Neuronal stem cell (in vitro differentiated cells): ENCODE measurements around the gene WAC. TPM values are rescaled to one million over a fixed set of nuclear protein-coding genes. Genes with fewer than 3 reads are reported as not detected.

Experiments used
- DNase-seq: peaks from one replicate; pipeline ENCODE4 v3.0.0-alpha.2; 2013; ENCODE audit warnings: low spot score
- H2AFZ ChIP-seq: one replicate; pipeline ENCODE4 v1.6.1; 2013; ENCODE audit warnings: mild to moderate bottlenecking, low read length, inconsistent platforms
- H2AK5ac ChIP-seq: 2 replicates; pipeline ENCODE4 v1.6.1; 2013; ENCODE audit warnings: low read depth, mild to moderate bottlenecking, inconsistent platforms, low read length, moderate library complexity, mixed read lengths
- H2BK120ac ChIP-seq: 2 replicates; pipeline ENCODE4 v1.6.1; 2013; ENCODE audit warnings: low read depth, mild to moderate bottlenecking, inconsistent platforms, low read length, moderate library complexity, mixed read lengths
- H2BK12ac ChIP-seq: one replicate; pipeline ENCODE4 v1.6.1; 2013; ENCODE audit warnings: low read length, inconsistent platforms
- H2BK15ac ChIP-seq: 2 replicates; pipeline ENCODE4 v1.6.1; 2013; ENCODE audit warnings: mild to moderate bottlenecking, low read length, inconsistent platforms, mixed read lengths
- H2BK5ac ChIP-seq: one replicate; pipeline ENCODE4 v1.6.1; 2013; ENCODE audit warnings: inconsistent platforms, mild to moderate bottlenecking, low read length, moderate library complexity
- H3K14ac ChIP-seq: one replicate; pipeline ENCODE4 v1.6.1; 2013; ENCODE audit warnings: low read length, inconsistent platforms
- H3K18ac ChIP-seq: 2 replicates; pipeline ENCODE4 v1.6.1; 2013; ENCODE audit warnings: low read length, inconsistent platforms
- H3K23ac ChIP-seq: 2 replicates; pipeline ENCODE4 v1.6.1; 2013; ENCODE audit warnings: low read depth, mild to moderate bottlenecking, mixed read lengths, low read length, inconsistent platforms; ENCODE audit not compliant: poor library complexity
- H3K27ac ChIP-seq: replicated peaks from 3 replicates; pipeline ENCODE4 v1.5.1; 2013; ENCODE audit warnings: low read length, inconsistent platforms
- H3K27me3 ChIP-seq, 3 experiments: 2 replicates each; pipeline ENCODE4 v1.6.1; 2013; ENCODE audit warnings: low read length in 3 of 3, mild to moderate bottlenecking in 2 of 3, inconsistent platforms in 1 of 3, low read depth in 1 of 3, mixed read lengths in 1 of 3, moderate library complexity in 1 of 3; ENCODE audit not compliant: control insufficient read depth in 3 of 3, insufficient read depth in 3 of 3
- H3K36me3 ChIP-seq, 2 donors: replicated peaks in 1 of 2; 2 replicates each; pipeline ENCODE4 v1.6.1; 2013; ENCODE audit warnings: low read length in 2 of 2; ENCODE audit not compliant: control insufficient read depth in 2 of 2, insufficient read depth in 2 of 2
- H3K4ac ChIP-seq: 2 replicates; pipeline ENCODE4 v1.6.1; 2013; ENCODE audit warnings: inconsistent platforms, mild to moderate bottlenecking, low read length, moderate library complexity
- H3K4me1 ChIP-seq, 2 donors: 1 replicate in 1 of 2; 2 replicates in 1 of 2; pipeline ENCODE4 v1.6.1; 2013; ENCODE audit warnings: low read length in 2 of 2, low read depth in 1 of 2; ENCODE audit not compliant: control insufficient read depth in 2 of 2, insufficient read depth in 1 of 2
- H3K4me2 ChIP-seq: one replicate; pipeline ENCODE4 v1.6.1; 2013; ENCODE audit warnings: mild to moderate bottlenecking, low read length, inconsistent platforms; ENCODE audit not compliant: insufficient read depth, poor library complexity, severe bottlenecking
- H3K4me3 ChIP-seq, 2 donors: 2 replicates each; pipeline ENCODE4 v1.5.1; 2013; ENCODE audit warnings: low read length in 2 of 2, mild to moderate bottlenecking in 2 of 2, inconsistent platforms in 1 of 2, moderate library complexity in 1 of 2
- H3K79me1 ChIP-seq: one replicate; pipeline ENCODE4 v1.6.1; 2013; ENCODE audit warnings: low read depth, mild to moderate bottlenecking, inconsistent platforms, low read length, moderate library complexity
- H3K9ac ChIP-seq: one replicate; pipeline ENCODE4 v1.6.1; 2013; ENCODE audit warnings: mild to moderate bottlenecking, low read depth, low read length, inconsistent platforms; ENCODE audit not compliant: poor library complexity
- H3K9me3 ChIP-seq, 2 donors: replicated peaks in 1 of 2; 2 replicates each; pipeline versions ENCODE3 to v1.6.1; 2013; ENCODE audit warnings: low read length in 2 of 2, mild to moderate bottlenecking in 2 of 2, inconsistent platforms in 1 of 2, low read depth in 1 of 2, mixed read lengths in 1 of 2, moderate library complexity in 1 of 2; ENCODE audit not compliant: control insufficient read depth in 2 of 2, insufficient read depth in 1 of 2
- H4K8ac ChIP-seq: one replicate; pipeline ENCODE4 v1.6.1; 2013; ENCODE audit warnings: low read depth, mild to moderate bottlenecking, inconsistent platforms, low read length, moderate library complexity
- H4K91ac ChIP-seq: one replicate; pipeline ENCODE4 v1.6.1; 2013; ENCODE audit warnings: low read length, low read depth, mild to moderate bottlenecking, inconsistent platforms; ENCODE audit not compliant: poor library complexity
- WGBS, 2 donors: extraction: QIAGEN DNeasy Blood & Tissue Kit; methylation state at CpG; one replicate each; pipeline ENCODE4 v1.1.7; 2013; ENCODE audit warnings: missing lambda C conversion rate in 2 of 2, mixed read lengths in 1 of 2; ENCODE audit not compliant: insufficient read length in 2 of 2, insufficient replicate concordance in 1 of 2; ENCODE audit errors: extremely low coverage in 2 of 2; 5-methylcytosine and 5-hydroxymethylcytosine counted together
- small RNA-seq: library from polyadenylated mRNA; stranded (forward); fragments of <200 nt; extraction: miRNeasy Mini kit (QIAGEN cat#:217004); gene quantifications from one replicate; pipeline ENCODE3, GENCODE V24; 2013; ENCODE audit not compliant: insufficient read depth

Gene WAC

GRCh38 chr10:28668363-28669226 lies 135.7 kb downstream of the WAC start:
- no peak overlapping the region for H3K27ac ChIP-seq
- peaks cover 3 to 69% (median 35%) of the 10 kb centered on the region in 3 experiments for H3K27me3 ChIP-seq
- whole genome bisulfite sequencing, 2 donors, result no CpG with 5 or more reads among the region's 59 CpGs

GRCh38 chr10:28669227-28670173 lies 136.6 kb downstream of the WAC start:
- no peak overlapping the region for H2BK12ac ChIP-seq
- peak overlapping the region; percentile 77 for H2AFZ ChIP-seq
- no peak overlapping the region for H3K4me3 ChIP-seq
- no peak overlapping the region for H3K23ac ChIP-seq
- no peak overlapping the region for H2BK120ac ChIP-seq
- no peak overlapping the region for H3K18ac ChIP-seq
- no peaks in the 10 kb centered on the region for H3K79me1 ChIP-seq
- no peak overlapping the region for H3K4ac ChIP-seq
- peaks cover 4 to 5% of the 10 kb centered on the region in 2 donors for H3K9me3 ChIP-seq
- no peak overlapping the region for H3K14ac ChIP-seq
- peak overlapping the region; percentile 92 for H3K4me2 ChIP-seq
- no peak overlapping the region for H4K8ac ChIP-seq
- H3K9ac ChIP-seq, result no peak overlapping the region
- H3K27ac ChIP-seq, result no peak overlapping the region
- H3K4me1 ChIP-seq, result peaks cover 0 to 2% of the 10 kb centered on the region in 2 donors
- H4K91ac ChIP-seq, result no peak overlapping the region
- H2BK15ac ChIP-seq, result no peak overlapping the region
- no peaks in the 10 kb centered on the region for H3K36me3 ChIP-seq
- no CpG with 5 or more reads among the region's 21 CpGs for WGBS, 2 donors
- peaks cover 3 to 74% (median 35%) of the 10 kb centered on the region in 3 experiments for H3K27me3 ChIP-seq
- no peak for DNase-seq
- H2AK5ac ChIP-seq, result no peak overlapping the region
- H2BK5ac ChIP-seq, result no peak overlapping the region

More at GRCh38 chr10:28668363-28669226, 135.7 kb downstream of the WAC start:
- H3K79me1 ChIP-seq, result no peaks in the 10 kb centered on the region
- H3K4ac ChIP-seq, result no peak overlapping the region
- H2BK15ac ChIP-seq, result no peak overlapping the region
- H3K9me3 ChIP-seq, result peaks cover 4 to 5% of the 10 kb centered on the region in 2 donors
- peak overlapping the region in 1 of 2 donors; percentile 75 for H3K4me3 ChIP-seq
- H2AK5ac ChIP-seq, result no peak overlapping the region
- no peak overlapping the region for H3K9ac ChIP-seq
- H2BK12ac ChIP-seq, result no peak overlapping the region
- no peaks in the 10 kb centered on the region for H3K36me3 ChIP-seq
- H3K14ac ChIP-seq, result no peak overlapping the region
- no peak overlapping the region for H4K8ac ChIP-seq
- no peak overlapping the region for H3K23ac ChIP-seq
- H2BK5ac ChIP-seq, result no peak overlapping the region
- H2BK120ac ChIP-seq, result no peak overlapping the region
- peak overlapping the region; percentile 77 for H2AFZ ChIP-seq
- peak overlapping the region; percentile 92 for H3K4me2 ChIP-seq
- no peak overlapping the region for H4K91ac ChIP-seq
- peak overlapping the region; percentile 55 for H3K18ac ChIP-seq
- H3K4me1 ChIP-seq, result peaks cover 0 to 2% of the 10 kb centered on the region in 2 donors
- DNase-seq, result no peak

Small RNA genes lying within 50 kb of the gene (small RNA-seq; reads per million reads assigned to genes)
- not detected for gene RNU4ATAC6P
- gene RNU6-1067P, result not detected
